GM18498 (cell line): ENCODE measurements around the gene ZNF579.

Experiments used
- ATAC-seq: cut with Tn5 transposase; IDR thresholded peaks from one replicate; pipeline ENCODE4 v1.9.1; 2021; ENCODE audit warnings: mild to moderate bottlenecking, moderate library complexity; ENCODE audit not compliant: unreplicated experiment

The ZNF579 gene

GRCh38 chr19:55580628-55581144 lies at the start of gene ZNF579:
ZNF579 (minus strand) TSS chr19:55580848; CDS start chr19:55579639, 1,209 bp downstream.
- no peak for ATAC-seq

- no peak for ATAC-seq
These were observed 45.7 kb upstream of the ZNF579 start for GRCh38 chr19:55626350-55626749.

GRCh38 chr19:55625004-55625326 lies 44.3 kb upstream of the ZNF579 start:
- no peak for ATAC-seq

- peak; percentile 61 for ATAC-seq
These were observed 43.7 kb upstream of the ZNF579 start, which contains the start of gene ZNF784 for GRCh38 chr19:55624109-55625003. ZNF784 (minus strand) TSS chr19:55624566; CDS start chr19:55624561, 5 bp downstream.

GRCh38 chr19:55623561-55623960 lies 42.9 kb upstream of the ZNF579 start:
- ATAC-seq = no peak

GRCh38 chr19:55623130-55623529 lies 42.5 kb upstream of the ZNF579 start:
- ATAC-seq = no peak

- ATAC-seq = no peak
These were observed 41.8 kb upstream of the ZNF579 start for GRCh38 chr19:55622242-55622969.

GRCh38 chr19:55621673-55622231 lies 41.1 kb upstream of the ZNF579 start:
- ATAC-seq = no peak

- no peak for ATAC-seq
These were observed 40.6 kb upstream of the ZNF579 start for GRCh38 chr19:55621205-55621672.

- no peak for ATAC-seq
These were observed 40.0 kb upstream of the ZNF579 start for GRCh38 chr19:55620410-55621204.

GRCh38 chr19:55619286-55619685 lies 38.6 kb upstream of the ZNF579 start:
- ATAC-seq = no peak

GRCh38 chr19:55618426-55618825 lies 37.8 kb upstream of the ZNF579 start:
- ATAC-seq = no peak

- ATAC-seq = no peak
These were observed 36.8 kb upstream of the ZNF579 start for GRCh38 chr19:55617426-55617825.

GRCh38 chr19:55616395-55616875 lies 35.8 kb upstream of the ZNF579 start:
- no peak for ATAC-seq

GRCh38 chr19:55615543-55616394 lies 35.1 kb upstream of the ZNF579 start:
- ATAC-seq = no peak

GRCh38 chr19:55614711-55615542 lies 34.3 kb upstream of the ZNF579 start:
- no peak for ATAC-seq

- ATAC-seq = no peak
These were observed 33.5 kb upstream of the ZNF579 start for GRCh38 chr19:55613930-55614710.

GRCh38 chr19:55613396-55613795 lies 32.7 kb upstream of the ZNF579 start:
- no peak for ATAC-seq
